NCI-H146 treated with DMSO at 0.1 percent for 48 hours (cell line): ENCODE data around the gene PRSS38.

Source experiments
- DNase-seq: peaks from one replicate; lab custom pipeline; 2025; ENCODE audit not compliant: unreplicated experiment; lab: John Stamatoyannopoulos, UW

Gene PRSS38

GRCh38 chr1:227815468-227816409, at the start of gene PRSS38:
Gene PRSS38, plus strand, starts transcription at chr1:227815675. Its CDS starts 42 bp downstream, at chr1:227815717.
- no peak for DNase-seq

- peak; percentile 98 for DNase-seq
These were observed 49.4 kb upstream of the PRSS38 start for GRCh38 chr1:227766015-227766634.

- peak; percentile 38 for DNase-seq
These were observed 48.7 kb upstream of the PRSS38 start for GRCh38 chr1:227766653-227767277.

- DNase-seq: no peak
These were observed 47.9 kb upstream of the PRSS38 start for GRCh38 chr1:227767401-227768124.

GRCh38 chr1:227768125-227768439, 47.4 kb upstream of the PRSS38 start:
- DNase-seq: no peak

- no peak for DNase-seq
These were observed 46.8 kb upstream of the PRSS38 start for GRCh38 chr1:227768640-227769039.

GRCh38 chr1:227769047-227769935, 46.2 kb upstream of the PRSS38 start:
- DNase-seq: no peak

GRCh38 chr1:227769936-227770494, 45.5 kb upstream of the PRSS38 start:
- no peak for DNase-seq

GRCh38 chr1:227770812-227771211, 44.7 kb upstream of the PRSS38 start:
- DNase-seq: no peak

- DNase-seq: no peak
These were observed 44.1 kb upstream of the PRSS38 start for GRCh38 chr1:227771326-227771725.

GRCh38 chr1:227771771-227772170, 43.7 kb upstream of the PRSS38 start:
- no peak for DNase-seq

GRCh38 chr1:227773558-227773957, 41.9 kb upstream of the PRSS38 start:
- no peak for DNase-seq

GRCh38 chr1:227774051-227774731, 41.3 kb upstream of the PRSS38 start:
- DNase-seq: peak; percentile 30

- no peak for DNase-seq
These were observed 40.4 kb upstream of the PRSS38 start for GRCh38 chr1:227774821-227775661.

GRCh38 chr1:227775841-227776240, 39.6 kb upstream of the PRSS38 start:
- DNase-seq: no peak

GRCh38 chr1:227776331-227776771, 39.1 kb upstream of the PRSS38 start:
- DNase-seq: no peak

- no peak for DNase-seq
These were observed 38.3 kb upstream of the PRSS38 start for GRCh38 chr1:227777156-227777555.

- DNase-seq: no peak
These were observed 37.8 kb upstream of the PRSS38 start for GRCh38 chr1:227777646-227778045.
